Ishikawa (cell line): ENCODE data around the gene MTIF3.

ENCODE experiments used
- CEBPB ChIP-seq: IDR thresholded peaks from 2 replicates; pipeline ENCODE4 v1.6.1; 2012
- CREB1 ChIP-seq: IDR thresholded peaks from 2 replicates; pipeline ENCODE4 v1.6.1; 2012; ENCODE audit warnings: low read depth
- EGR1 ChIP-seq: IDR thresholded peaks from 2 replicates; pipeline ENCODE4 v1.6.1; 2012
- EP300 ChIP-seq: IDR thresholded peaks from 2 replicates; pipeline ENCODE4 v1.6.1; 2012; ENCODE audit warnings: borderline replicate concordance
- FOXM1 ChIP-seq: IDR thresholded peaks from 2 replicates; pipeline ENCODE4 v1.6.1; 2012; ENCODE audit warnings: low read depth, borderline replicate concordance
- NFIC ChIP-seq: IDR thresholded peaks from 2 replicates; pipeline ENCODE4 v1.6.1; 2012
- RAD21 ChIP-seq: IDR thresholded peaks from 2 replicates; pipeline ENCODE4 v1.6.1; 2012; ENCODE audit warnings: low read depth
- TAF1 ChIP-seq: IDR thresholded peaks from 2 replicates; pipeline ENCODE4 v1.6.1; 2012; ENCODE audit warnings: low read depth, mild to moderate bottlenecking
- TCF12 ChIP-seq: IDR thresholded peaks from 2 replicates; pipeline ENCODE4 v1.6.1; 2012; ENCODE audit warnings: low read depth
- TEAD4 ChIP-seq: IDR thresholded peaks from 2 replicates; pipeline ENCODE4 v1.6.1; 2012
- YY1 ChIP-seq: IDR thresholded peaks from 2 replicates; pipeline ENCODE4 v1.6.1; 2012; ENCODE audit warnings: low read depth
- ZBTB7A ChIP-seq: IDR thresholded peaks from 2 replicates; pipeline ENCODE4 v1.6.1; 2012; ENCODE audit warnings: low read depth
- TF ChIP-seq, protein P1 (sequence below): IDR thresholded peaks from 2 replicates; pipeline ENCODE4 v1.6.1; 2012; ENCODE audit warnings: low read depth, mild to moderate bottlenecking
- TF ChIP-seq, protein P2 (sequence below): IDR thresholded peaks from 2 replicates; pipeline ENCODE4 v1.6.1; 2012
- TF ChIP-seq, protein P3 (sequence below): IDR thresholded peaks from 2 replicates; pipeline ENCODE4 v1.6.1; 2012

MTIF3 gene

DNA sequence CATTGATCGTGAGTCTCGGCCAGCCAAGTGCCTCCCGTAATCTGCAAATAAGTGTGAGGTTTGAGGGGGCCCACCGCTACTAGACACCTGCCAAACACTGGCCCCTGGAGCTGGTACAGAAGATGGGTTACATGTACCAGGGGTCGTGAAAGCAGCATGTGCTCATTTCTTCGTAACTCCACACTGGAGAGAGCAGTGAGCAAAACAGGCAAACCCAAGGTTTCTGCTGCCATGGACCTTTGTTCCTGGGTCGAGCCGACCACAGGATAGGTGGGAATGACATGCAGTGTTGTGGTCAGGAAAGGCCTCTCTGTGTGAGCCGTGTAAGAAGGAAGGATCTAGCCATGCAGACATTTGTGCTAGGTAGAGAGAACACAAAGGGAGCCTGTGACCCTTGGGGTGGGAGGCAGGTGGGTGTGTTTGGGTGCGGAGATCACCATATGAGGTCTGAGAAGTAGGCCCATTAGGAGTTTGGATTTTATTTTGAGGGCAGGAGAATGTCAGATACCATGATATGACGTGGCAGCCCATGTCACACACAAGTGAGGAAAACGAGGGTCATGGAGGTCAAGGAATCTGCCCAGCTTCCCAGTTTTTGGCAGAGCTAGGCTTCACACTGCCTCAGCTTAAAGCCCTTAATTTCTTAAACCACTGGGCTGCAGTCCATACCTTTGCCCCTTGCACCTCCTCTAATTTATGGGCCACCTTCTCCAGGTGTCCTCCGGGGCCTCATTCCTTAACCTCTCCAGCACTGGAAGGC is 25.0 kb downstream of the MTIF3 start:
- TF ChIP-seq, protein P1, sequence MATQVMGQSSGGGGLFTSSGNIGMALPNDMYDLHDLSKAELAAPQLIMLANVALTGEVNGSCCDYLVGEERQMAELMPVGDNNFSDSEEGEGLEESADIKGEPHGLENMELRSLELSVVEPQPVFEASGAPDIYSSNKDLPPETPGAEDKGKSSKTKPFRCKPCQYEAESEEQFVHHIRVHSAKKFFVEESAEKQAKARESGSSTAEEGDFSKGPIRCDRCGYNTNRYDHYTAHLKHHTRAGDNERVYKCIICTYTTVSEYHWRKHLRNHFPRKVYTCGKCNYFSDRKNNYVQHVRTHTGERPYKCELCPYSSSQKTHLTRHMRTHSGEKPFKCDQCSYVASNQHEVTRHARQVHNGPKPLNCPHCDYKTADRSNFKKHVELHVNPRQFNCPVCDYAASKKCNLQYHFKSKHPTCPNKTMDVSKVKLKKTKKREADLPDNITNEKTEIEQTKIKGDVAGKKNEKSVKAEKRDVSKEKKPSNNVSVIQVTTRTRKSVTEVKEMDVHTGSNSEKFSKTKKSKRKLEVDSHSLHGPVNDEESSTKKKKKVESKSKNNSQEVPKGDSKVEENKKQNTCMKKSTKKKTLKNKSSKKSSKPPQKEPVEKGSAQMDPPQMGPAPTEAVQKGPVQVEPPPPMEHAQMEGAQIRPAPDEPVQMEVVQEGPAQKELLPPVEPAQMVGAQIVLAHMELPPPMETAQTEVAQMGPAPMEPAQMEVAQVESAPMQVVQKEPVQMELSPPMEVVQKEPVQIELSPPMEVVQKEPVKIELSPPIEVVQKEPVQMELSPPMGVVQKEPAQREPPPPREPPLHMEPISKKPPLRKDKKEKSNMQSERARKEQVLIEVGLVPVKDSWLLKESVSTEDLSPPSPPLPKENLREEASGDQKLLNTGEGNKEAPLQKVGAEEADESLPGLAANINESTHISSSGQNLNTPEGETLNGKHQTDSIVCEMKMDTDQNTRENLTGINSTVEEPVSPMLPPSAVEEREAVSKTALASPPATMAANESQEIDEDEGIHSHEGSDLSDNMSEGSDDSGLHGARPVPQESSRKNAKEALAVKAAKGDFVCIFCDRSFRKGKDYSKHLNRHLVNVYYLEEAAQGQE = no peak
- TF ChIP-seq EGR1 (no peak), EP300 (no peak), TEAD4 (no peak), ZBTB7A (no peak), CEBPB (no peak), TCF12 (no peak), CREB1 (no peak), FOXM1 (no peak)
- TF ChIP-seq, protein P2, sequence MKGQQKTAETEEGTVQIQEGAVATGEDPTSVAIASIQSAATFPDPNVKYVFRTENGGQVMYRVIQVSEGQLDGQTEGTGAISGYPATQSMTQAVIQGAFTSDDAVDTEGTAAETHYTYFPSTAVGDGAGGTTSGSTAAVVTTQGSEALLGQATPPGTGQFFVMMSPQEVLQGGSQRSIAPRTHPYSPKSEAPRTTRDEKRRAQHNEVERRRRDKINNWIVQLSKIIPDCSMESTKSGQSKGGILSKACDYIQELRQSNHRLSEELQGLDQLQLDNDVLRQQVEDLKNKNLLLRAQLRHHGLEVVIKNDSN = no peak
- TF ChIP-seq, protein P3, sequence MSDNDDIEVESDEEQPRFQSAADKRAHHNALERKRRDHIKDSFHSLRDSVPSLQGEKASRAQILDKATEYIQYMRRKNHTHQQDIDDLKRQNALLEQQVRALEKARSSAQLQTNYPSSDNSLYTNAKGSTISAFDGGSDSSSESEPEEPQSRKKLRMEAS = no peak

DNA sequence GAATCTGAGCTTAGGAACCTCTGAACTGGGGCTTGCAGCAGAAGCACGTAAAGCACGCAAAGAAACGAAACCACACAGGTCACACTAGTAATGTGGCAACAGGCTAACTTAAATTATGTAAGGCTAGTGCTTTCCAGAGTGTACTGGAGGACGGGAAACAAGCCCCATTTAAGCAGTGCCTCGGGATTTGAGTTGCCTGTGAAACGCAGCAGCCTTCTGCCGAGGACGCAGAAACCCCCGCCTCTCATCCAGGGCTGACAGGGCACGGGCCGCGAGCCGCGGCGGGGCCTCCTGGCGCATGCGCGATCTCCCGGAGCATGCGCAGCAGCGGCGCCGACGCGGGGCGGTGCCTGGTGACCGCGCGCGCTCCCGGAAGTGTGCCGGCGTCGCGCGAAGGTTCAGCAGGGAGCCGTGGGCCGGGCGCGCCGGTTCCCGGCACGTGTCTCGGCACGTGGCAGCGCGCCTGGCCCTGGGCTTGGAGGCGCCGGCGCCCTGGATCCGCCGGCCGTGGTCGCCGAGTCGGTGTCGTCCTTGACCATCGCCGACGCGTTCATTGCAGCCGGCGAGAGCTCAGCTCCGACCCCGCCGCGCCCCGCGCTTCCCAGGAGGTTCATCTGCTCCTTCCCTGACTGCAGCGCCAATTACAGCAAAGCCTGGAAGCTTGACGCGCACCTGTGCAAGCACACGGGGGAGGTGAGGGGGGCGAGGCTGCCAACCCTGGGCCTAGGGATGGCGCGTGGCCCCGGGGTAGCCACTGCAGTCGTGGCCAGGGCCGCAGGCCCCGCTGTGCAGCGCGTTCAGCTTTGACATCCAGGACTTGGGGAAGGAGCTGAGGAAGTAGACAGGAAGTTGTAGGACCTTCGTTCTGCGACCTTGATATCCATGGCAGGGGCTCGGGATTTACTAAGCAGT is 25.9 kb downstream of the MTIF3 start, which contains the start of gene GTF3A:
Gene GTF3A, plus strand, starts transcription at position 374 of the 912 bp plus-strand sequence.
- TF ChIP-seq, protein P2 = peak; percentile 77
- TF ChIP-seq CEBPB (no peak), NFIC (peak; percentile 25; the same call in 1 of the 2 replicates), FOXM1 (no peak), EP300 (peak; percentile 17; the same call in 1 of the 2 replicates), EGR1 (0 out of 2 replicates have a peak, but pooled peaks have one; percentile 40), YY1 (0 out of 2 replicates have a peak, but pooled peaks have one; percentile 10), RAD21 (no peak), CREB1 (no peak), TAF1 (peak; percentile 67; the same call in 1 of the 2 replicates), TEAD4 (0 out of 2 replicates have a peak, but pooled peaks have one; percentile 21), ZBTB7A (no peak), TCF12 (peak; percentile 69; the same call in 1 of the 2 replicates)
- TF ChIP-seq, protein P3 = peak; percentile 99
- TF ChIP-seq, protein P1 = no peak

DNA sequence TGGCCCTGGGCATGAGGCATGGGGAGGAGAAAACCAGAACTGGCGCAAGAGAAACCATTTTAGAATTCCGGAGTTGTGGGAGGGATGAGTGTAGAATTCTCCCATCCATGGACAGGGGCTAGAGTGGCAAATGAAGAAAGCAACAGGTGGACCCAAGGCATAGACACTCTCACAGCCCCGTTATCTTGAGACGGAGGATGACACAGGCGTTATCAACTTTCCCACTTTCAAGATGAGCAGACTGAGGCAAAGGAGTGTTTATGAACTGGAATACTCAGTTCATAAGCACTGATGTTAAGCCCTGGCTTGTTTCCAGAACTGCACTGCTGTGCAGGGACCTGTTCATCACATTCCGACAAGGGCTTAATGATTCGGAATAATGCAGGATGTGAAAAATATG is 27.0 kb downstream of the MTIF3 start:
- TF ChIP-seq TAF1 = no peak
- no peak for TF ChIP-seq EP300
- TF ChIP-seq TEAD4 = no peak
- no peak for TF ChIP-seq CEBPB
- TF ChIP-seq, protein P3 = no peak
- no peak for TF ChIP-seq YY1

DNA sequence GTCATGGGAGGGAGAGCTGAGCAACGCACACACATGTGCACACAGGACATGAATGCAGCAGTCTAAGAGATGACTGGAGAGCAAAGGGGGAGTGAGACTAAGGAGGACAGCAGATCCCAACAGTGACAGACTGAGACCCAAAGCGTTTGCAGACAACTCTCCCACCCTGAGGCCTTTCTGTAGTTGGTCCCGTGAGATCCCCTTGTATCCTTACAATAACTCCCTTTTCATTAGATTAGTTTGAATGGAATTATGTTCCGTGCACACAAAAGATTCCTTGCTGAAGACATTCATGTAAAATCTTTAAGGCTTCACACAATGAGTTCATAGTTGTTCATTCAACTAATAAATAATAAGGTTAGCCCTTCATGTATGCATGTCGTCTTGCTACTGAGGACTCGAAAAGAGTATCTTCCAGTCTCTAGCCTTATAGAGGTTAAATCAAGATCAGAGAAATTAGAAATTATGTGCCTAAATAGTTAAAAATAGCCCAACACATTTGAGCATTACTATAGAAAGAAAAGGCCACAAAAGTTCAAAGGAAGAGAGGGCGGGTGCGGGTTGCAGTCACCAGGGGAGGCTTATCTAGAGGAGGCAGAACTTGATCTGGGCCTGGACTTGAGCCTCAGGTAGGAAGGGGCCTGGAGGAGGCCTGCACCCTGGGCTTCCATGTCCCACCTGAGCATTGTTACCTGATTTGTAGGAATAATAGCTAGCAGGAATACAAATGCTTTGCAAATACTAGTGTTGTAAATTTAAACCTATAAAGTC is 29.1 kb downstream of the MTIF3 start:
- TF ChIP-seq EP300 (no peak), CREB1 (no peak), RAD21 (no peak), EGR1 (no peak), TAF1 (no peak), YY1 (no peak), FOXM1 (no peak), NFIC (no peak), TCF12 (no peak), TEAD4 (no peak), ZBTB7A (no peak), CEBPB (no peak)
- TF ChIP-seq, protein P1 = no peak
- TF ChIP-seq, protein P2 = no peak
- TF ChIP-seq, protein P3 = no peak
